NCI-H510A (cell line): ENCODE measurements around the gene SEPTIN7.

Source experiments
- DNase-seq: peaks from one replicate; lab custom pipeline; 2025; lab: John Stamatoyannopoulos, UW

The SEPTIN7 gene

GRCh38 chr7:35787925-35788324 is 12.9 kb upstream of the SEPTIN7 start:
- DNase-seq: no peak

- no peak for DNase-seq
Observed at GRCh38 chr7:35792472-35792871, 8.4 kb upstream of the SEPTIN7 start.

GRCh38 chr7:35792873-35793489 is 7.9 kb upstream of the SEPTIN7 start:
- DNase-seq: no peak

- DNase-seq: no peak
Observed at GRCh38 chr7:35797311-35797710, 3.5 kb upstream of the SEPTIN7 start.

GRCh38 chr7:35799846-35800717 is 775 bp upstream of the SEPTIN7 start:
- DNase-seq: peak; percentile 83

GRCh38 chr7:35801392-35802101 is 690 bp downstream of the SEPTIN7 start:
- DNase-seq: peak; percentile 52

- DNase-seq: no peak
Observed at GRCh38 chr7:35802102-35802466, 1.2 kb downstream of the SEPTIN7 start.

GRCh38 chr7:35802649-35803048 is 1.8 kb downstream of the SEPTIN7 start:
- DNase-seq: no peak

- DNase-seq: no peak
Observed at GRCh38 chr7:35804231-35804970, 3.5 kb downstream of the SEPTIN7 start.

- DNase-seq: no peak
Observed at GRCh38 chr7:35805876-35806275, 5.0 kb downstream of the SEPTIN7 start.

GRCh38 chr7:35816514-35816913 is 15.7 kb downstream of the SEPTIN7 start:
- DNase-seq: no peak

GRCh38 chr7:35817181-35817580 is 16.3 kb downstream of the SEPTIN7 start:
- DNase-seq: no peak

- DNase-seq: no peak
Observed at GRCh38 chr7:35817930-35818329, 17.1 kb downstream of the SEPTIN7 start.

- no peak for DNase-seq
Observed at GRCh38 chr7:35818513-35818912, 17.7 kb downstream of the SEPTIN7 start.

- DNase-seq: no peak
Observed at GRCh38 chr7:35819310-35819709, 18.5 kb downstream of the SEPTIN7 start.

GRCh38 chr7:35819954-35820703 is 19.3 kb downstream of the SEPTIN7 start:
- DNase-seq: no peak

GRCh38 chr7:35820858-35821257 is 20.0 kb downstream of the SEPTIN7 start:
- DNase-seq: no peak

GRCh38 chr7:35823440-35823839 is 22.6 kb downstream of the SEPTIN7 start:
- DNase-seq: no peak

- DNase-seq: no peak
Observed at GRCh38 chr7:35825974-35826373, 25.1 kb downstream of the SEPTIN7 start.

GRCh38 chr7:35826751-35827150 is 25.9 kb downstream of the SEPTIN7 start:
- no peak for DNase-seq

- no peak for DNase-seq
Observed at GRCh38 chr7:35828817-35829216, 28.0 kb downstream of the SEPTIN7 start.

GRCh38 chr7:35831208-35831607 is 30.4 kb downstream of the SEPTIN7 start:
- no peak for DNase-seq
